Nephron progenitor cell (in vitro differentiated cells): ENCODE measurements around the gene FAM47E.
"Not testable (repeated sequence)": the region's sequence is repeated elsewhere in the genome, so short reads cannot be mapped to it uniquely, and the experiment has no call there.

ENCODE experiments used
- DNase-seq: peaks from one replicate; pipeline ENCODE4 v3.0.0; 2021
- H3K27ac Mint-ChIP-seq: 2 replicates; pipeline ENCODE4 v1.8.0; 2021; ENCODE audit warnings: mild to moderate bottlenecking, moderate library complexity, mixed read lengths
- H3K27me3 Mint-ChIP-seq: 2 replicates; pipeline ENCODE4 v1.8.0; 2021; ENCODE audit warnings: mild to moderate bottlenecking, low read depth, mixed read lengths; ENCODE audit not compliant: poor library complexity
- H3K36me3 Mint-ChIP-seq: 2 replicates; pipeline ENCODE4 v1.8.0; 2021; ENCODE audit warnings: low read depth, mixed read lengths
- H3K4me1 Mint-ChIP-seq: 2 replicates; pipeline ENCODE4 v1.8.0; 2021; ENCODE audit warnings: mixed read lengths
- H3K4me3 Mint-ChIP-seq: 2 replicates; pipeline ENCODE4 v1.8.0; 2021; ENCODE audit warnings: mild to moderate bottlenecking, moderate library complexity, mixed read lengths
- H3K9me3 Mint-ChIP-seq: 2 replicates; pipeline ENCODE4 v1.8.0; 2021; ENCODE audit warnings: mild to moderate bottlenecking, moderate library complexity, mixed read lengths
- TF ChIP-seq, protein P1 (sequence below): fragments of 200-600 bp; sonication (generic); IDR thresholded peaks from 2 replicates; pipeline ENCODE4 v1.5.0; 2021; ENCODE audit warnings: antibody characterized with exemption

FAM47E gene

DNA sequence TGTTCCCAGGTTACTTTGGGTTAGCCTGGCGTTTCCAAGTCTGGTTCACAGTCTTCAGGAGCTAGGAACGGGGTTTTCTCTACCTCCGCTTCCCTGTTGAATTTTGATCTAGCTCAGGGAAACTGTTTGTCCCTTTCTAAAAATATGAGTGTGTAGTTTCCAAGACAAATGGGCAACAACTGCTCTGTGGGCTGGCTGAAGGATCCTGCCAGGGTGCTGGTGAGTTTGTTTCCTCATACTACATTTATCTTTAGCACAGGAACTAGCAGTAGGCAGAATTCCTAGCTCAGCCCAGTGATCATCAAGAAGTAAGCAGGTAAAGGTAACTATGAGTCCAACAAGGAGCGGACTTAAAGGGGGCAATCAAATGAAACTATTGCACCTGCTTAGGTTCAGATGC, 13.3 kb upstream of the FAM47E start:
- peaks cover 12% of the 10 kb centered on the region for H3K36me3 Mint-ChIP-seq
- no peak for DNase-seq
- peaks cover 12% of the 10 kb centered on the region for H3K27me3 Mint-ChIP-seq
- peaks cover 9% of the 10 kb centered on the region for H3K4me1 Mint-ChIP-seq
- no peak overlapping the region for H3K4me3 Mint-ChIP-seq
- TF ChIP-seq, protein P1, sequence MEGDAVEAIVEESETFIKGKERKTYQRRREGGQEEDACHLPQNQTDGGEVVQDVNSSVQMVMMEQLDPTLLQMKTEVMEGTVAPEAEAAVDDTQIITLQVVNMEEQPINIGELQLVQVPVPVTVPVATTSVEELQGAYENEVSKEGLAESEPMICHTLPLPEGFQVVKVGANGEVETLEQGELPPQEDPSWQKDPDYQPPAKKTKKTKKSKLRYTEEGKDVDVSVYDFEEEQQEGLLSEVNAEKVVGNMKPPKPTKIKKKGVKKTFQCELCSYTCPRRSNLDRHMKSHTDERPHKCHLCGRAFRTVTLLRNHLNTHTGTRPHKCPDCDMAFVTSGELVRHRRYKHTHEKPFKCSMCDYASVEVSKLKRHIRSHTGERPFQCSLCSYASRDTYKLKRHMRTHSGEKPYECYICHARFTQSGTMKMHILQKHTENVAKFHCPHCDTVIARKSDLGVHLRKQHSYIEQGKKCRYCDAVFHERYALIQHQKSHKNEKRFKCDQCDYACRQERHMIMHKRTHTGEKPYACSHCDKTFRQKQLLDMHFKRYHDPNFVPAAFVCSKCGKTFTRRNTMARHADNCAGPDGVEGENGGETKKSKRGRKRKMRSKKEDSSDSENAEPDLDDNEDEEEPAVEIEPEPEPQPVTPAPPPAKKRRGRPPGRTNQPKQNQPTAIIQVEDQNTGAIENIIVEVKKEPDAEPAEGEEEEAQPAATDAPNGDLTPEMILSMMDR = no peak
- peaks cover 59% of the 10 kb centered on the region for H3K9me3 Mint-ChIP-seq
- no peak overlapping the region for H3K27ac Mint-ChIP-seq

DNA sequence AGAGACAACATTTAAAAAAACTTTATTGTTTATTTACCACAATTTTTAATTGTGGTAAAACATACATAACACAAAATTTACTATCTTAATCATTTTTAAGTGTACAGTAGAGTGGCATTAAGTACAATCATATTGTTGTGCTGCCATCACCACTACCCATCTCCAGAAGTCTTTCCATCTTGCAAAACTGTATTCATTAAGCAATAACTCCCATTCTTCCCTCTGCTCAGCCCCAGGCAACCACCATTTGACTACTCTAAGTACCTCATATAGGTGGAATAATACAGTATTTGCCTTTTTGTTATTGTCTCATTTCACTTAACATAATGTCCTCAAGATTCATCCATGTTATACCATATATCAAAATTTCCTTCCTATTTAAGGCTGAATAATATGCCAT, 12.8 kb upstream of the FAM47E start:
- Mint-ChIP-seq H3K27ac (no peak overlapping the region), H3K9me3 (peaks cover 57% of the 10 kb centered on the region), H3K4me1 (peaks cover 5% of the 10 kb centered on the region), H3K4me3 (no peak overlapping the region), H3K36me3 (peaks cover 12% of the 10 kb centered on the region), H3K27me3 (peaks cover 12% of the 10 kb centered on the region)
- TF ChIP-seq, protein P1 = no peak
- DNase-seq = no peak

DNA sequence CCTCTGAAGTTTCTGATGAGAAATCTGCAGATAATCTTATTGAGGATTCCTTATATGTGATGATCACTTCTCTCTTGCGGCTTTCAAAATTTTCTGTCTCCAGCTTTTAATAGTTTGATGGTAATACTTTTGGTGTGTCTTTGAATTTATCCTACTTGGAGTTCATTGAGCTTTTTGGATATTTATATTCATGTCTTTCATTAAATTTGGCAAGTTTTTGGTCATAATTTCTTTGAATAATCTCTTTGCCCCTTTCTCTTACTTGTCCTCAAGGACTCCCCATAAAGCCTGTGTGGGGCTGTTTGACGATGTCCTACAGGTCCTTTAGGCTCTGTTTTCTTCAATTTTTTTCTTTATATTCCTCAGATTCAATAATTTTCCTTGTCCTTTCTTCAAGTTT, 11.3 kb upstream of the FAM47E start:
- peaks cover 47% of the 10 kb centered on the region for H3K9me3 Mint-ChIP-seq
- H3K36me3 Mint-ChIP-seq = peaks cover 8% of the 10 kb centered on the region

DNA sequence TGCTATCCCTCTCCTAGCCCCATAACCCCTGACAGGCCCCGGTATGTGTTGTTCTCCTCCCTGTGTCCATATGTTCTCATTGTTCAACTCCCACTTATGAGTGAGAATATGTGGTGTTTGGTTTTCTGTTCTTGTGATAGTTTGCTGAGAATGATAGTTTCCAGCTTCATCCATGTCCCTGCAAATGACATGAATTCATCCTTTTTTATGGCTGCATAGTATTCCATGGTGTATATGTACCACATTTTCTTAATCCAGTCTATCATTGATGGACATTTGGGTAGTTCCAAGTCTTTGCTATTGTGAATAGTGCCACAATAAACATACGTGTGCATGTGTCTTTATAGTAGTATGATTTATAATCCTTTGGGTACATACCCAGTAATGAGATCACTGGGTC, 7.6 kb upstream of the FAM47E start:
- H3K27ac Mint-ChIP-seq = not testable (repeated sequence)

More for the DNA sequence above, 11.3 kb upstream of the FAM47E start:
- TF ChIP-seq, protein P1 = no peak
- Mint-ChIP-seq H3K27me3 (peaks cover 15% of the 10 kb centered on the region), H3K4me1 (no peaks in the 10 kb centered on the region), H3K27ac (no peak overlapping the region), H3K4me3 (no peak overlapping the region)
- DNase-seq = no peak

GRCh38 chr4:76246025-76246424, 5.5 kb upstream of the FAM47E start:
- H3K4me1 Mint-ChIP-seq = peaks cover 1% of the 10 kb centered on the region
- peaks cover 52% of the 10 kb centered on the region for H3K27me3 Mint-ChIP-seq
- no peak for DNase-seq
- TF ChIP-seq, protein P1 = no peak
- H3K27ac Mint-ChIP-seq = no peak overlapping the region
- peaks cover 6% of the 10 kb centered on the region for H3K9me3 Mint-ChIP-seq
- H3K36me3 Mint-ChIP-seq = peaks cover under 1% of the 10 kb centered on the region
- H3K4me3 Mint-ChIP-seq = no peak overlapping the region

More for the DNA sequence above, 7.6 kb upstream of the FAM47E start:
- peaks cover 24% of the 10 kb centered on the region for H3K9me3 Mint-ChIP-seq
- DNase-seq, H3K4me1 Mint-ChIP-seq, H3K36me3 Mint-ChIP-seq, H3K4me3 Mint-ChIP-seq: not testable (repeated sequence)
- peaks cover 30% of the 10 kb centered on the region for H3K27me3 Mint-ChIP-seq

DNA sequence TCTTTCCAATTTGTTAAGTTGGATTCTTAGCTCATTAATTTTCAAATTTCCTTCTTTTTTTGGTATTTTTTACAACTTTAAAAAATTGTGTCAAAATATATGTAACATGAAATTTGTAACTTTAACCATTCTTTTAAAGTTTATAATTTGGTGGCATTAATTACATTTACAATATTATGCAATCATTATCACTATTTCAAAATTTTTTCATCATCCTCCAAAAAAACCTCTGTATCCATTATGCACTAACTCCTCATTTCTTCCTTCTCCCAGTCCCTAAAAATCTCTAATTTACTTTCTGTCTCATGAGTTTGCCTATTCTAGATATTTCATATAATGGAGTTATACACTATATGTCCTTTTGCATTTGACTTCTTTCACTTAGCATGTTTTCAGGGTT, 4.7 kb upstream of the FAM47E start:
- peaks cover 55% of the 10 kb centered on the region for H3K27me3 Mint-ChIP-seq
- DNase-seq = no peak
- peaks cover 6% of the 10 kb centered on the region for H3K4me1 Mint-ChIP-seq
- H3K9me3 Mint-ChIP-seq = peaks cover 1% of the 10 kb centered on the region
- H3K4me3 Mint-ChIP-seq = no peak overlapping the region
- TF ChIP-seq, protein P1 = no peak
- H3K36me3 Mint-ChIP-seq = no peaks in the 10 kb centered on the region
- H3K27ac Mint-ChIP-seq = no peak overlapping the region
